HepG2 (cell line): ENCODE data around the gene TBC1D12. TPM values are rescaled to one million over a fixed set of nuclear protein-coding genes. Genes with fewer than 3 reads are reported as not detected.

Experiments
- ATAC-seq: fragments of 200-7000 bp; cut with Tn5 transposase; 3 replicates; pipeline ENCODE4 v1.9.1; 2020; ENCODE audit warnings: mild to moderate bottlenecking, moderate library complexity
- BruUV-seq: library from RNA; stranded (reverse); fragments of 400-500 nt; replicated peaks from 2 replicates; lab custom pipeline; 2021; lab: Mats Ljungman, UMichigan
- CTCF ChIA-PET: fragments of 300-600 bp; formaldehyde crosslinking; extraction: SDS; loops from one replicate; lab custom pipeline; 2021; ENCODE audit warnings: low total read pairs, inconsistent platforms, low intra/inter-chr PET ratio; lab: Yijun Ruan, JAX
- POLR2A ChIA-PET: fragments of 350-600 bp; sonication (Branson Sonifier 250); formaldehyde crosslinking; loops from one replicate; lab custom pipeline; 2020; ENCODE audit warnings: antibody characterized with exemption, inconsistent platforms; lab: Yijun Ruan, JAX
- DNase-seq: peaks from one replicate; pipeline ENCODE4 v3.0.0-alpha.2; 2015; ENCODE audit warnings: low spot score
- FAIRE-seq: peaks from 3 replicates; lab custom pipeline; 2011; peaks lifted over from hg19 to GRCh38; lab: Jason Lieb, UNC
- H2AFZ ChIP-seq: one replicate; pipeline ENCODE4 v1.6.1; 2011; ENCODE audit warnings: low read length, inconsistent platforms
- H3K27ac ChIP-seq: fragments of 300-600 bp; 3 replicates; pipeline ENCODE4 v1.8.0; 2011; ENCODE audit warnings: mixed run types, mild to moderate bottlenecking, mixed read lengths, low read length, inconsistent platforms; ENCODE audit not compliant: insufficient read depth; ENCODE audit errors: extremely low read length
- H3K27me3 ChIP-seq, 2 experiments: fragments of 200-600 bp in 1 of 2; 2 replicates in 1 of 2; 3 replicates in 1 of 2; pipeline versions ENCODE4 v1.6.0 to v1.8.0; 2011; ENCODE audit warnings: low read length in 2 of 2, mild to moderate bottlenecking in 2 of 2, moderate library complexity in 2 of 2, inconsistent platforms in 1 of 2; ENCODE audit not compliant: insufficient read depth in 2 of 2, control insufficient read depth in 1 of 2
- H3K36me3 ChIP-seq, 2 experiments: fragments of 200-600 bp in 1 of 2; replicated peaks in 1 of 2; 2 replicates in 1 of 2; 3 replicates in 1 of 2; pipeline versions ENCODE4 v1.5.1 to v1.8.0; 2011; ENCODE audit warnings: low read length in 2 of 2, inconsistent platforms in 1 of 2; ENCODE audit not compliant: insufficient read depth in 2 of 2, control insufficient read depth in 1 of 2
- H3K4me1 ChIP-seq: 2 replicates; pipeline ENCODE4 v1.5.1; 2012; ENCODE audit warnings: low read length, inconsistent platforms; ENCODE audit not compliant: insufficient read depth
- H3K4me2 ChIP-seq: 2 replicates; pipeline ENCODE4 v1.6.0; 2011; ENCODE audit warnings: low read depth, low read length, inconsistent platforms
- H3K4me3 ChIP-seq, 3 experiments: fragments of 200-600 bp in 1 of 3; sonication (generic), shearing (Covaris generic) in 1 of 3; replicated peaks in 1 of 3; 2 replicates each; pipeline ENCODE4 v1.5.1; 2011 to 2016; ENCODE audit warnings: low read length in 3 of 3, inconsistent platforms in 2 of 3, low read depth in 2 of 3, mild to moderate bottlenecking in 2 of 3, control low read depth in 1 of 3, mixed read lengths in 1 of 3; ENCODE audit not compliant: insufficient read depth in 1 of 3
- H3K79me2 ChIP-seq: one replicate; pipeline ENCODE4 v1.6.1; 2011; ENCODE audit warnings: low read length, inconsistent platforms; ENCODE audit not compliant: insufficient read depth
- H3K9ac ChIP-seq: 2 replicates; pipeline ENCODE4 v1.6.0; 2011; ENCODE audit warnings: mild to moderate bottlenecking, low read depth, low read length, inconsistent platforms; ENCODE audit not compliant: insufficient read depth
- H3K9me3 ChIP-seq: 2 replicates; pipeline ENCODE4 v1.5.1; 2012; ENCODE audit warnings: mild to moderate bottlenecking, low read length
- H4K20me1 ChIP-seq: 2 replicates; pipeline ENCODE4 v1.6.0; 2011; ENCODE audit warnings: inconsistent platforms, mild to moderate bottlenecking, low read length, moderate library complexity; ENCODE audit not compliant: insufficient read depth
- BHLHE40 ChIP-seq: IDR thresholded peaks from 2 replicates; pipeline ENCODE4 v1.6.1; 2011; ENCODE audit warnings: low read length, improper control_type of control experiment
- HDAC1 ChIP-seq: sonication (generic); formaldehyde crosslinking; IDR thresholded peaks from 2 replicates; pipeline ENCODE4 v1.5.1; 2020; ENCODE audit warnings: mild to moderate bottlenecking, missing genetic modification reagents
- MTF1 ChIP-seq: sonication (generic); formaldehyde crosslinking; IDR thresholded peaks from 2 replicates; pipeline ENCODE4 v1.5.0; 2020; ENCODE audit warnings: missing genetic modification reagents
- RFXANK ChIP-seq: IDR thresholded peaks from 2 replicates; pipeline ENCODE4 v1.6.1; 2016
- RNF2 ChIP-seq: fragments of 450-650 bp; conservative IDR thresholded peaks from 2 replicates; pipeline ENCODE4 v1.6.1; 2016; ENCODE audit warnings: low read depth
- RNF219 ChIP-seq: sonication (generic); formaldehyde crosslinking; IDR thresholded peaks from 2 replicates; pipeline ENCODE4 v1.5.0; 2020; ENCODE audit warnings: mild to moderate bottlenecking, missing genetic modification reagents
- SRSF4 ChIP-seq: fragments of 200-400 bp; formaldehyde crosslinking; IDR thresholded peaks from one replicate; pipeline ENCODE4 v1.6.1; 2018; ENCODE audit warnings: mild to moderate bottlenecking, low read depth, low read length, moderate library complexity; ENCODE audit not compliant: poor library complexity, severe bottlenecking
- SUZ12 ChIP-seq: fragments of 150-350 bp; IDR thresholded peaks from 2 replicates; pipeline ENCODE4 v1.6.1; 2014; ENCODE audit warnings: low read depth, low read length
- TBP ChIP-seq: sonication (generic); formaldehyde crosslinking; IDR thresholded peaks from 2 replicates; pipeline ENCODE4 v1.5.0; 2020; ENCODE audit warnings: missing genetic modification reagents
- TEAD2 ChIP-seq: sonication (generic); formaldehyde crosslinking; IDR thresholded peaks from 2 replicates; pipeline ENCODE4 v1.9.0; 2021; ENCODE audit warnings: missing genetic modification reagents
- ZFY ChIP-seq: sonication (generic); formaldehyde crosslinking; IDR thresholded peaks from 2 replicates; pipeline ENCODE4 v1.4.0; 2020; ENCODE audit warnings: missing genetic modification reagents
- ZNF350 ChIP-seq: sonication (generic); formaldehyde crosslinking; IDR thresholded peaks from 2 replicates; pipeline ENCODE4 v1.4.0; 2020; ENCODE audit warnings: mild to moderate bottlenecking, low read depth, missing genetic modification reagents, borderline replicate concordance
- ZNF510 ChIP-seq: sonication (generic); formaldehyde crosslinking; IDR thresholded peaks from 2 replicates; pipeline ENCODE4 v1.4.0; 2020; ENCODE audit warnings: low read depth, mild to moderate bottlenecking, missing genetic modification reagents
- ZNF589 ChIP-seq: sonication (generic); formaldehyde crosslinking; conservative IDR thresholded peaks from 2 replicates; pipeline ENCODE4 v1.8.0; 2022; ENCODE audit warnings: mild to moderate bottlenecking, moderate library complexity, missing genetic modification reagents
- in situ Hi-C: cut with HindIII; loops from 2 replicates; pipeline ENCODE4 v1.10.0; 2017; ENCODE audit warnings: low pct_unique_long_range_greater_than_20kb; ENCODE audit not compliant: extremely low pct_ligation_motif_present
- intact Hi-C: fragments of 100-400 bp; cut with micrococcal nuclease; formaldehyde crosslinking; loops from one replicate; pipeline ENCODE4 v1.10.0; 2022; ENCODE audit not compliant: unreplicated experiment
- polyA plus RNA-seq, 8 experiments: library from polyadenylated mRNA; depleted of rRNA in 3 of 8; stranded (reverse) in 7 of 8; unstranded in 1 of 8; fragments of >200 nt; fragmentation: Illumina TruSeq in 4 of 8; extraction: Trizol in 4 of 8; gene quantifications; 2 replicates each; pipeline versions ENCODE4 v1.2.1 to v1.2.3, GENCODE V29; 2011 to 2016; ENCODE audit warnings: low read depth in 4 of 8, missing spikeins in 1 of 8, mixed read lengths in 1 of 8; ENCODE audit not compliant: insufficient read depth in 1 of 8
- total RNA-seq, 5 experiments: library from RNA; depleted of rRNA; stranded (reverse); fragments of >200 nt; fragmentation: Illumina TruSeq; extraction: Trizol; gene quantifications; 2 replicates each; pipeline ENCODE4 v1.2.3, GENCODE V29; 2016; ENCODE audit warnings: low read depth in 1 of 5
- TF ChIP-seq, protein P1 (sequence below): sonication (generic); formaldehyde crosslinking; IDR thresholded peaks from 2 replicates; pipeline ENCODE4 v1.5.0; 2020; ENCODE audit warnings: missing genetic modification reagents

TBC1D12 gene
- total and polyA plus RNA-seq, 2 of the 13 experiments (the other 11 are each of a cell fraction or from before 2014, with no cell fraction given): 5.7 to 6.2 TPM

DNA sequence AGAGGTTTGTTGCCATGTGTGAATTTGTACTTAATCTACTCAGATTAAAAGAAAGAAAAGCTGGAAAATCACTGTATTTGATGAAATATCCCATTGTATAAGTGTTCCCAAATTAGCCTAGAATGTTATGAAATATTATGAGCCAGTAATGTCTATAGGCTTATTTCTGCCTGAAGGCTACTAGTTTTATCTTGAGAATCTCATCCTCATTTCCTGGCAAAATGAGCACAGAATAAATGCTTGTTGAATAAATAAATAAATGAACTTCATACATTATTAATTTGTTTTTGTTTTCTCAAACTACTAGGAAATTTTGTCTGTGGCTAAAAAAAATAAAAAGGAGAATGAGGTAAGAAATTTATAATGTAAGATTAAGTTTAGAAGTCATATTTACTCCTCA is 168.7 kb downstream of the TBC1D12 start:
- POLR2A ChIA-PET: no interaction called here
- no peak for FAIRE-seq

More for the DNA sequence above, 168.7 kb downstream of the TBC1D12 start:
- Histone ChIP-seq H3K9me3 (no peaks in the 10 kb centered on the region), H2AFZ (no peak overlapping the region), H3K79me2 (no peaks in the 10 kb centered on the region), H4K20me1 (no peaks in the 10 kb centered on the region), H3K27ac (no peak overlapping the region), H3K4me3 (no peak overlapping the region), H3K4me2 (no peak overlapping the region), H3K36me3 (peaks cover 0 to 43% of the 10 kb centered on the region in 2 experiments; a peak in 4 of 5 replicates), H3K9ac (no peak overlapping the region), H3K4me1 (no peaks in the 10 kb centered on the region), H3K27me3 (no peaks in the 10 kb centered on the region)
- no TSS peak for BruUV-seq
- DNase-seq (no peak), ATAC-seq (no peak)
- in situ Hi-C loops: no loop called here
- no peak for TF ChIP-seq HDAC1
- no peak for TF ChIP-seq TBP (CRISPR knock-in tag)
- TF ChIP-seq ZNF510 (CRISPR knock-in tag): no peak
- no peak for TF ChIP-seq RFXANK (CRISPR knock-in tag)
- no peak for TF ChIP-seq ZFY (CRISPR knock-in tag)
- no peak for TF ChIP-seq SUZ12
- TF ChIP-seq BHLHE40: no peak
- TF ChIP-seq ZNF589: no peak
- TF ChIP-seq RNF219 (CRISPR knock-in tag): no peak
- no peak for TF ChIP-seq TEAD2 (CRISPR knock-in tag)
- TF ChIP-seq, protein P1, sequence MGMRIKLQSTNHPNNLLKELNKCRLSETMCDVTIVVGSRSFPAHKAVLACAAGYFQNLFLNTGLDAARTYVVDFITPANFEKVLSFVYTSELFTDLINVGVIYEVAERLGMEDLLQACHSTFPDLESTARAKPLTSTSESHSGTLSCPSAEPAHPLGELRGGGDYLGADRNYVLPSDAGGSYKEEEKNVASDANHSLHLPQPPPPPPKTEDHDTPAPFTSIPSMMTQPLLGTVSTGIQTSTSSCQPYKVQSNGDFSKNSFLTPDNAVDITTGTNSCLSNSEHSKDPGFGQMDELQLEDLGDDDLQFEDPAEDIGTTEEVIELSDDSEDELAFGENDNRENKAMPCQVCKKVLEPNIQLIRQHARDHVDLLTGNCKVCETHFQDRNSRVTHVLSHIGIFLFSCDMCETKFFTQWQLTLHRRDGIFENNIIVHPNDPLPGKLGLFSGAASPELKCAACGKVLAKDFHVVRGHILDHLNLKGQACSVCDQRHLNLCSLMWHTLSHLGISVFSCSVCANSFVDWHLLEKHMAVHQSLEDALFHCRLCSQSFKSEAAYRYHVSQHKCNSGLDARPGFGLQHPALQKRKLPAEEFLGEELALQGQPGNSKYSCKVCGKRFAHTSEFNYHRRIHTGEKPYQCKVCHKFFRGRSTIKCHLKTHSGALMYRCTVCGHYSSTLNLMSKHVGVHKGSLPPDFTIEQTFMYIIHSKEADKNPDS (CRISPR knock-in tag): no peak
- TF ChIP-seq RNF2: no peak
- no peak for TF ChIP-seq ZNF350 (CRISPR knock-in tag)
- TF ChIP-seq SRSF4: no peak
- no peak for TF ChIP-seq MTF1 (CRISPR knock-in tag)
- intact Hi-C loops: no loop called here
- CTCF ChIA-PET: no interaction called here
